Dendritic cell treated with granulocyte-macrophage colony-stimulating factor and Interleukin-4, amounts not matched to agents 40 ng/mL and 50 ng/mL, for 4 days (primary cell): ENCODE results near the gene ZBTB16.
A peak's percentile ranks its signal among the peaks of the same experiment; 100 is the strongest.

Experiments
- H3K27ac Mint-ChIP-seq: one replicate; pipeline ENCODE4 v1.8.0; 2022; ENCODE audit warnings: mild to moderate bottlenecking, mixed read lengths
- H3K27me3 Mint-ChIP-seq: one replicate; pipeline ENCODE4 v1.8.0; 2022; ENCODE audit warnings: mild to moderate bottlenecking, mixed read lengths
- H3K36me3 Mint-ChIP-seq: one replicate; pipeline ENCODE4 v1.8.0; 2022; ENCODE audit warnings: low read depth, mixed read lengths
- H3K4me1 Mint-ChIP-seq: one replicate; pipeline ENCODE4 v1.8.0; 2022; ENCODE audit warnings: low read depth, mixed read lengths
- H3K4me3 Mint-ChIP-seq: one replicate; pipeline ENCODE4 v1.8.0; 2022; ENCODE audit warnings: mild to moderate bottlenecking, moderate library complexity, mixed read lengths
- H3K9me3 Mint-ChIP-seq: one replicate; pipeline ENCODE4 v1.8.0; 2022; ENCODE audit warnings: mixed read lengths
- intact Hi-C: fragments of 100-400 bp; cut with micrococcal nuclease; formaldehyde crosslinking; loops from one replicate; pipeline ENCODE4 v1.15.0; 2022

ZBTB16 gene

GRCh38 chr11:114089748-114090147 lies 30.2 kb downstream of the ZBTB16 start:
- H3K9me3 Mint-ChIP-seq = no peaks in the 10 kb centered on the region
- peaks cover 16% of the 10 kb centered on the region for H3K27me3 Mint-ChIP-seq
- intact Hi-C loops = no loop called here
- no peak overlapping the region for H3K4me3 Mint-ChIP-seq
- no peaks in the 10 kb centered on the region for H3K36me3 Mint-ChIP-seq
- no peak overlapping the region for H3K27ac Mint-ChIP-seq
- peaks cover 46% of the 10 kb centered on the region for H3K4me1 Mint-ChIP-seq

GRCh38 chr11:114090225-114090910 lies 30.9 kb downstream of the ZBTB16 start:
- Mint-ChIP-seq H3K4me3 (no peak overlapping the region), H3K27me3 (peaks cover 15% of the 10 kb centered on the region), H3K4me1 (peaks cover 45% of the 10 kb centered on the region), H3K27ac (no peak overlapping the region), H3K9me3 (no peaks in the 10 kb centered on the region), H3K36me3 (no peaks in the 10 kb centered on the region)
- intact Hi-C loops = no loop called here

- Mint-ChIP-seq H3K4me3 (no peak overlapping the region), H3K4me1 (peaks cover 39% of the 10 kb centered on the region), H3K27me3 (peaks cover 11% of the 10 kb centered on the region), H3K27ac (no peak overlapping the region), H3K36me3 (no peaks in the 10 kb centered on the region), H3K9me3 (no peaks in the 10 kb centered on the region)
- intact Hi-C loops = no loop called here
Measured at GRCh38 chr11:114090976-114091375, 31.5 kb downstream of the ZBTB16 start.

GRCh38 chr11:114091516-114092397 lies 32.2 kb downstream of the ZBTB16 start:
- H3K4me3 Mint-ChIP-seq = no peak overlapping the region
- intact Hi-C loops = no loop called here

GRCh38 chr11:114092478-114092877 lies 33.0 kb downstream of the ZBTB16 start:
- Mint-ChIP-seq H3K9me3 (no peaks in the 10 kb centered on the region), H3K4me1 (peaks cover 24% of the 10 kb centered on the region), H3K36me3 (no peaks in the 10 kb centered on the region), H3K27me3 (no peaks in the 10 kb centered on the region), H3K27ac (no peak overlapping the region), H3K4me3 (no peak overlapping the region)
- intact Hi-C loops = no loop called here

More at GRCh38 chr11:114091516-114092397, 32.2 kb downstream of the ZBTB16 start:
- Mint-ChIP-seq H3K4me1 (peaks cover 31% of the 10 kb centered on the region), H3K27me3 (peaks cover 7% of the 10 kb centered on the region), H3K36me3 (no peaks in the 10 kb centered on the region), H3K27ac (no peak overlapping the region), H3K9me3 (no peaks in the 10 kb centered on the region)

GRCh38 chr11:114092953-114093352 lies 33.4 kb downstream of the ZBTB16 start:
- no peak overlapping the region for H3K4me3 Mint-ChIP-seq
- intact Hi-C loops = no loop called here
- peaks cover 20% of the 10 kb centered on the region for H3K4me1 Mint-ChIP-seq
- H3K27me3 Mint-ChIP-seq = no peaks in the 10 kb centered on the region
- no peak overlapping the region for H3K27ac Mint-ChIP-seq
- H3K36me3 Mint-ChIP-seq = no peaks in the 10 kb centered on the region
- H3K9me3 Mint-ChIP-seq = no peaks in the 10 kb centered on the region

- intact Hi-C loops = no loop called here
- no peaks in the 10 kb centered on the region for H3K9me3 Mint-ChIP-seq
- peaks cover 13% of the 10 kb centered on the region for H3K4me1 Mint-ChIP-seq
- H3K4me3 Mint-ChIP-seq = no peak overlapping the region
- no peaks in the 10 kb centered on the region for H3K36me3 Mint-ChIP-seq
- H3K27ac Mint-ChIP-seq = no peak overlapping the region
- H3K27me3 Mint-ChIP-seq = no peaks in the 10 kb centered on the region
Measured at GRCh38 chr11:114094516-114094915, 35.0 kb downstream of the ZBTB16 start.

- Mint-ChIP-seq H3K4me3 (no peak overlapping the region), H3K36me3 (no peaks in the 10 kb centered on the region), H3K27me3 (no peaks in the 10 kb centered on the region), H3K9me3 (no peaks in the 10 kb centered on the region), H3K4me1 (peaks cover 13% of the 10 kb centered on the region), H3K27ac (no peak overlapping the region)
- intact Hi-C loops = no loop called here
Measured at GRCh38 chr11:114095899-114096298, 36.4 kb downstream of the ZBTB16 start.

- Mint-ChIP-seq H3K4me1 (no peaks in the 10 kb centered on the region), H3K36me3 (no peaks in the 10 kb centered on the region), H3K4me3 (no peak overlapping the region), H3K9me3 (no peaks in the 10 kb centered on the region), H3K27me3 (no peaks in the 10 kb centered on the region), H3K27ac (no peak overlapping the region)
- intact Hi-C loops = no loop called here
Measured at GRCh38 chr11:114097832-114098231, 38.3 kb downstream of the ZBTB16 start.

- H3K9me3 Mint-ChIP-seq = no peaks in the 10 kb centered on the region
- H3K4me3 Mint-ChIP-seq = no peak overlapping the region
- no peaks in the 10 kb centered on the region for H3K27me3 Mint-ChIP-seq
- H3K36me3 Mint-ChIP-seq = no peaks in the 10 kb centered on the region
- intact Hi-C loops = no loop called here
- H3K4me1 Mint-ChIP-seq = peaks cover 8% of the 10 kb centered on the region
- no peak overlapping the region for H3K27ac Mint-ChIP-seq
Measured at GRCh38 chr11:114098927-114099326, 39.4 kb downstream of the ZBTB16 start.

- peaks cover 8% of the 10 kb centered on the region for H3K4me1 Mint-ChIP-seq
Measured at GRCh38 chr11:114099392-114100178, 40.1 kb downstream of the ZBTB16 start.

GRCh38 chr11:114102993-114103896 lies 43.7 kb downstream of the ZBTB16 start:
- Mint-ChIP-seq H3K4me1 (peaks cover 18% of the 10 kb centered on the region), H3K4me3 (no peak overlapping the region)

More at GRCh38 chr11:114099392-114100178, 40.1 kb downstream of the ZBTB16 start:
- no peak overlapping the region for H3K4me3 Mint-ChIP-seq
- no peak overlapping the region for H3K27ac Mint-ChIP-seq
- H3K36me3 Mint-ChIP-seq = no peaks in the 10 kb centered on the region
- no peaks in the 10 kb centered on the region for H3K9me3 Mint-ChIP-seq
- no peaks in the 10 kb centered on the region for H3K27me3 Mint-ChIP-seq
- intact Hi-C loops = no loop called here

GRCh38 chr11:114105611-114106010 lies 46.1 kb downstream of the ZBTB16 start:
- H3K4me3 Mint-ChIP-seq = no peak overlapping the region
- H3K4me1 Mint-ChIP-seq = peaks cover 32% of the 10 kb centered on the region
- H3K27me3 Mint-ChIP-seq = peaks cover 4% of the 10 kb centered on the region
- intact Hi-C loops = no loop called here
- H3K27ac Mint-ChIP-seq = peak overlapping the region; percentile 30
- H3K36me3 Mint-ChIP-seq = no peaks in the 10 kb centered on the region
- H3K9me3 Mint-ChIP-seq = no peaks in the 10 kb centered on the region

More at GRCh38 chr11:114102993-114103896, 43.7 kb downstream of the ZBTB16 start:
- Mint-ChIP-seq H3K27me3 (no peaks in the 10 kb centered on the region), H3K36me3 (no peaks in the 10 kb centered on the region), H3K9me3 (no peaks in the 10 kb centered on the region), H3K27ac (no peak overlapping the region)
- intact Hi-C loops = no loop called here
